ENCODE results near the gene SYVN1.

GRCh38 chr11:65087827-65088226 is 46.5 kb downstream of the SYVN1 start:
- TF ChIP-seq EZH2 (IDR thresholded peaks at IDR 0.05; ENCODE audit: borderline replicate concordance, low read depth, low read length, severe bottlenecking) (no peak), CTCF (IDR thresholded peaks at IDR 0.05; ENCODE audit: borderline replicate concordance, extremely low read depth, low read length, poor library complexity, severe bottlenecking) (no peak)
